GOT3 (cell line): Measurements from ENCODE around the gene GRM8.

Experiments used
- DNase-seq: peaks from one replicate; lab custom pipeline; 2025; ENCODE audit warnings: mixed read lengths; lab: John Stamatoyannopoulos, UW

The GRM8 gene

GRCh38 chr7:126806614-126807013 is 446.1 kb downstream of the GRM8 start:
- DNase-seq = no peak

DNA sequence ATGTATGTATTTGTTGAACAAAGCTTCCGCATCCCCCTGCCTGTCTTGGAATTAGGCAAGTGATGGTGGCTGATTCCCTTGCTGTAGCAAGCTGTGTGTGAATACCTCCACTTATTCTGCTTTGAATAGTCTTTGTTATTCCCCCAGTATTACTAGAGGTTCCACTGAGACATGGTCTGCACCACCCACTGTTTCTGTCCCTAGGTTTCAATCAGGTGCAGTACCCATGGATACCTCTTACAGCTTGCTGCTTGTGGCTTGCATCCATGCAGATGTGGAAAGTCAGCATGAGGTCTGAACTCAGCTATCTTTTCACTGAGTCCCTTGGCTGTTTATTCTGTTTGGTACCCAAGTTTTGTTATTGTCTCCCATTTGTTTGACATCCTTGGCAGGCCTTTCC is 447.4 kb downstream of the GRM8 start:
- DNase-seq = no peak

DNA sequence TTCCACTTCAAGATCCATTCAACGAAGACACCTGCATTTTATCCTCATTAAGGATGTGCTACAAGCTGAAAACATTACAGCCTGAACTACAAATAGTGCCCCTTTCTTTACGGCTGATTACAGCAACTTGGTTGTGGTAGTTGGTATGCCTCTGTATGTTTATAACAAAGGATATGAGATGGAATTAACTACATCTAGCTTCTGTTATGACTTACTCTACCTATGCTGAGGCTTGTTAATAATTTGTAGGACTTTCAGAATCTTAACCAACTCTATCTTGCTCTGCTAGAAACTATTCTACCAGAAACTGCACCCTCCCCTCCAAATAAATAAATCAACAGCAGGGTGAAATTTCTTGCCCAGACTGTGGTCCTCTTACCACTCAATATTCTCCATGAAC is 448.1 kb downstream of the GRM8 start:
- DNase-seq = no peak

- DNase-seq = no peak
Observed at GRCh38 chr7:126803990-126804389, 448.8 kb downstream of the GRM8 start.

DNA sequence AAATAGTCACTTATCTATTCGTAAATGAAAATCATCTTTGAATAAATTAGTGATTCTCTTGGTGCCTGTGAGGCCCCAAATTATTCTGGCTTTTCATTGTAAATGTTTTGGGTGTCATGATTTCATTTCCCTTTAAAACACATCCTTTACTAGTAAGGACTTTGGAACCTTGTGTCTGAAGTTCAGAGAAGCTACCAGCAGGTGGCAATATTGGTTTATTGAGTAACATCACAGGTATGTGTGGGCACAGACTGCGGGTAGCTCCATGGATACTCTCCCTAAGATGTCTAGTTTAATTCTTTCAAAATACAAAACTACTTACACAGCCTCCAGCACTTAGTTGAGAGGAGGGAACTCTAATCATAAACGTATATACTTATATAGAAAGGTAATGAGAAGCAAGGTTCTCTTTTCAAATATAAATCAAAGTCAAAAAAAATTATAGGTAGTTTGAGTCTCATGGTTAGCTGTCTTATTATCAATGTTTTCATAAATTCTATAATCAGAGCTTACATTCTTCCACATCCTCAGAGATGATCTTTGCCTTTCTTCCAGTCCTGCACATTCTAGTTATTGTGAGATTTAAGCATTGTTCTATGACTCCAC is 449.6 kb downstream of the GRM8 start:
- DNase-seq = no peak

DNA sequence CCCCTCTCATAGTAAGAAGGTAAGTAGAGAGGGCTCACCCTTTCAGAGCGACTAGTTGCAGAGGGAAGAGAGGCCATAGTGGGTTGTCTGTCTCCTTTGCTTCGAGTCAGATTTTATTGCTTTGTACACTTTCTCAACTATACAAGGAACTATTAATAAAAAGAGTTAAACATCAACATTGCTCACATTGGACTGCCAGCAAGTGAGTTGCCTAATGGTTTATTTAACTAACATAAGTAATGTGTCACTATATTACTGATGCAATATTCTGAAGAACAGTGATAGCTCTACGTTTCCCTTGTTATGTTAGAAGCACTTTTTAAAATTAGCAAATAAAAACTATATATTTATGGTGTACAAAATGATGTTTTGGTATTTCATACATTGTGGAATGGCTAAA is 451.0 kb downstream of the GRM8 start:
- DNase-seq = no peak

DNA sequence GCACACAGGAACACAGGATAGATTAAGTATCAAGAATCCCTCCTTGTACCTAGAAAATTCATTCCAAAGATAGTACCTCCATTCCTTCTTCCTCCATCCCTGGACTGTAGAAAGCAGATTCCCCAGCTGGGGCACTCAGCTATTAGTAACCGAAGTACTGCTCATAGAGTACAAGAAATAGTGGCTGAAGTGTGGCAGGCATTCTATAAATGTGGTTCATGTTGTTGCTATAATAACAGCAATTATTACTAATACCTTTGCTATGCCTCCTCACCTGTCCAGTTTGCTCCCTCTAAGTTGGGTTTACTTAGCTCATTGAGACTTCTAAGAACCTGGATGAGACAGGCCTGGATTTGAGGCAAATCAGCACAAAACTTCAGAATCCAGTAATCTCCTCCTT is 453.2 kb downstream of the GRM8 start:
- DNase-seq = no peak

- no peak for DNase-seq
Observed at GRCh38 chr7:126792521-126792920, 460.2 kb downstream of the GRM8 start.

DNA sequence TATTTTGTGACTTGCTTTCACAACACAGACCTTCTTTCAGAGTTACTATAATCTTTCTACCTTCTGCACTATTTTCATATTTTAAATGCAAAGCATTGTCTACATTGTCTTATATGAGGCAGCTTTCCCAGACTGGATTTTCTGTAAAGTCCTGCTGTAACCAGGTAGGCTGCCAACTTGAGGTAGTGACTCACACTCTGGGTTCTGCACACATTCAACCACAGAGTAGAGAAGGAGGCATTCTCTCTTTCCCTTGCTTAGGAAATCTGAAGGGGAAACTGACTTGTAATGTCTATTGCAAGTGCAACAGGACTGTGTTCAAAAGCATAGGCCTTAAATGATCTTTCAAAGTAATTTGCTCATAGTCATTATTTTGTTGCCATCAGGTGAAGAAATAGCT is 461.4 kb downstream of the GRM8 start:
- no peak for DNase-seq

DNA sequence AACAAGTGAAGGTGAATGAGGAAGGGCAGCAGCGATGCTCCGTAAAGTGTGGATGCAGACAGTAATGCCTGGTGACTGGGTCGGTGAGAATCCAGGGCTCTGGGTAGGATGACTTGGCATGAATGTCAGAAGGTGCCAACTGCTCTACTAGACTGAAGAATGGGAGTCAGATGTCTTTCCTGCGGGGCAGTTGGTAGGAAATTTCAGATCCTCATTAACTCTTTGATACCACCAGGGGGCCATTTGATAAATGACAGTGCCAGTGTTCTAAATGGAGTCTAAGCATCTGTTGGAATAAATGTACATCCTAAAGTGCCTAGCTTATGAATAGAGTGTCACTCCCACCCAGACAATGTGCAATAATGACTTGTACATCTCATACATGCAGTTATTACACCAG is 462.0 kb downstream of the GRM8 start:
- DNase-seq = no peak

DNA sequence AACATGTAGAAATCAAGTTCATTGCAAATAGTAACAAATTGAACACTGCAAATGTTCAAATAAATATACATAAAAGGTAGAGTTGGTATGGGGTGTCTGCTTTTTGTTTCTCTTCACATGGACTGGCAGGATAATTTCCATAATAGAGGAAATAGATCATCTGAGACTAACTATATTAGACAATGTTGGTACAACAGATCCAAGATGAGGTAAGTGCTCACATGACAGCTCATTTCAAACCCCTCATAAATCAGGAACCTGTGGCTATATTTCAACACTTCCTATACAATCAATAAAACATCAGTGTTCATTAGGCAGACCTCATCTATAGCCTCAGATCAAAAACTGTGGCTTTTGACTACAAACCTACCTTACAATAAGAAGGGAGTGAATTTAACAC is 469.1 kb downstream of the GRM8 start:
- no peak for DNase-seq

- no peak for DNase-seq
Observed at GRCh38 chr7:126780993-126781392, 471.7 kb downstream of the GRM8 start.

DNA sequence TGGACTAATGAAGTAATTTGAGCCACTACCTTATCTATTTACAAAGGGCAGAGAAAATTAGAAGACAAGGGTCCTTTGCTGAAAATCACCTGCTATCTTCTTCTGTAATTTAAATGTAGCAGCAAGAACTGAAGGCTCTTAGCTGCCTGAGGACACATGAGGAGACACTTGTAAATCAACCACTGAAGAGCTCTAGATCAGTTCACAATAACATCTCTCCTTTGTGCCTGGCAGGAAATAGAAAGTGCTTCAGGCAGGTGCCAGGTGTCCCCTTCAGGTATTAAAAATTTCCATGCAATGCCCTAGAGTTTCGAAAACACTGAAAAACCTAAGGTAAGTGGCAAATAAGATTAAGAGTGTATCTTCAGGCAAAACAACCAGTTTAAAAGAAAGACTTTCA is 474.6 kb downstream of the GRM8 start:
- DNase-seq = no peak

- DNase-seq = no peak
Observed at GRCh38 chr7:126776498-126776897, 476.2 kb downstream of the GRM8 start.

DNA sequence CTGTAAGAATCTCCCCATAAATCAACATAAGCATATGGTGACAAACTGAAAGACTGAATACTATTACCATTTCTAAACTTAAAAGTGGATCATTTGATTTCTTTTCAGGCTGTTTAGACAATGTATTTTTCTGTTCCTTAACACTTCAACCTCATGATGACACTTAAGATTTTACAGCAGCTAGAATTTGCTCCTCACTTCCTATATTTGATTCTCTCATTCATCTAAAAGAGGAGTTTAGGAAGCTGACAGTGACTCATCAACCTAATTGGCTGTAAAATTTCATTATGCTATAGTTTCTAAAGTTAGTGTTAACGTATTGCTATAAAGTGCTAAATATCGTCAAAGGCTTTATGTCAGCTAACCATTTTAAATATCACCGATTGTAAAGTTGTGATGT is 478.7 kb downstream of the GRM8 start:
- no peak for DNase-seq

- DNase-seq = no peak
Observed at GRCh38 chr7:126768836-126769235, 483.9 kb downstream of the GRM8 start.

DNA sequence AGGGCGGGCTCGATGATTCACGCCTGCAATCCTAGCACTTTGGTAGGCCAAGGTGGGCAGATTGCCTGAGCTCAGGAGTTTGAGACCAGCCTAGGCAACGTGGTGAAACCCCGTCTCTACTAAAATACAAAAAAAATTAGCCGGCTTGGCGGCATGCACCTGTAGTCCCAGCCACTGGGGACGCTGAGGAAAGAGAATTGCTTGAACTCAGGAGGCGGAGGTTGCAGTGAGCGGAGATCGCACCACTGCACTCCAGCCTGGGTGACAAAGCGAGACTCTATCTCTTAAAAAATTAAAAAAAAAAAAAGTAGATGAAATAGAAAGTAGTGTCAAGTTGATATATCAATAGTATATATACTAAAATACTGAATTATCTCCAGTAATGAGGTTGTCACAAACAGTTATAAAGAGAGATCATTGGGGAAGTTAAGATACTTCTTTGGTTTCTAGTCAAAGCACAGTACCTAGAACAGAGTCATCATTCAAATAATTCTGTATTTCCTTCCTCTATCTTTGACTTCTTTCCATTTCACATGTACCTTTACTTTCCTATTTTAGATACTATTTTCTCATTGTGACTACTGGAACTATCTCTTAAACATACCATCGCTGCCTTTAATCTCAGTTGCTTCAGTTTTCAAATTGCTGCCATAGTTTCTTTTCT is 491.7 kb downstream of the GRM8 start:
- no peak for DNase-seq

DNA sequence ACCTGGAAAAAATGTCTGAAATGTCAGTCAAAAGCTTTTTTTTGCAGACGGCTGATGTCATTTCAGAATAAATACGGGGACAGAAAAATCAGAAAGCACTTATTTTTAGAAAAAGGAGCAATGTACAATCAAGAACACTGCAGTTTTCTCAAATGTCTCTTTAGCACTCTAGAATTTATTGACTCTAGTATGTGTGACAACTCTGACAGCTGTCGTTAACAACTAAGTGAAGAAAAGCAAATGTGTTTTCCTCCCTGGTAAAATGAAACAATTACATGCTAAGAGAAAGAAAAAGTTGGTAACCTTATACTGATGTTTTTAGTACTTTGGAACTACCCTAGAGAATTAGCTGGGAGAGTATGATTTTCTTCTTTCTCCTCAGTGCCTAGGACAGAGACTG is 497.4 kb downstream of the GRM8 start:
- no peak for DNase-seq

GRCh38 chr7:126750207-126750911 is 502.4 kb downstream of the GRM8 start:
- no peak for DNase-seq

DNA sequence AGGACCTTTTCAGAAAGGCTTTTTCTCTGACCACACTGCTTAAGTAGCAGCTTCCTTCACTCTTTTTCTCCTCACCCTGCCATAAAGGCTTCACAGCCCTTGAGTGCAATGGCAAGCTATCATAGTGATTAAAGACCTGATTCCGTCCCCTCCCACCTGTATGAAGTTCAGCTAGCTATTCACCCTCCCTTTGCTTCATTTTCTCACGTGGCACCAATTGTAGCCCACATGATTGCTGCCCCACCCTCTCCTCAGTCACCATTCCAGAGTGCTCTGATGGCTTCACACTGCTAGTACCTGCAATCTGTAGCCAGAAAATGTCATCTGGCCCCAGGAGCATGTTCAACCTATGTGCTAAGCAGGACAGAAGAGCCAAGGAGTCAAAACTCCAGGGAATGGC is 523.8 kb downstream of the GRM8 start:
- DNase-seq = no peak

GRCh38 chr7:126727930-126728391 is 524.8 kb downstream of the GRM8 start:
- no peak for DNase-seq

DNA sequence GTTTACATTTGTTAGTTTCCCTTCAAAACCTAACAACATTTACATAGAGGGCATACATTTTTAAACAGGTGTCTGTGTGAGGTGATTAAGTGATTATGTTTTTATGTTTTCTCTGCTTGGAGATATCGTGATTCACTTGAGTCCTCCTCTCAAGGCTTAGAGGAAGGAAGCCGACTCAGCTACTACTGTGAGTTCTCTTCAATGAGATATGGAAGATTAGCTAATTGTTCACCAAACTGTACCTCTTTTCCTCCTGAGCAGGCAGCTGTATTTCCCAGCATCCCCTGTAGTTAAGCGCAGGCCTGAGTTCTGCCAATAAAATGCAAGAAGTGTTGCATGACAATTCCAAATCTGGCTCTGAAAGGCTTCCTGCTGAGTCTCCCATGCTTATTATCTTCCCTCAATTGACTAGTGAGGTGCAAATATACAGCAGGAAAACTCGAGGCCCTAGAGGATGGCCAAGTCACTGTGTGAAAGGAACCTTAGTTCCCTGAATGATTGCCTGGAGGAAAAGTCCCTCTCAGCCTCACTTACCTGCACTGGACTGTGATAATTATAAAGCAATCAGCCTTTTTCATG is 528.7 kb downstream of the GRM8 start:
- DNase-seq = no peak

GRCh38 chr7:126720232-126720631 is 532.5 kb downstream of the GRM8 start:
- no peak for DNase-seq
